Aorta (tissue), 5 donors: ENCODE data around the gene TMEM238L. TPM values are rescaled to one million over a fixed set of nuclear protein-coding genes. Genes with fewer than 3 reads are reported as not detected.

Experiments used
- ATAC-seq: fragments of 200-7000 bp; cut with Tn5 transposase; one replicate; pipeline ENCODE4 v1.9.1; 2022; ENCODE audit warnings: moderate library complexity; ENCODE audit not compliant: low FRiP score
- DNase-seq, 2 donors: peaks; one replicate each; pipeline ENCODE4 v3.0.0-alpha.2; 2020
- H3K27ac ChIP-seq, 2 donors: one replicate each; pipeline ENCODE4 v1.5.1; 2013; ENCODE audit warnings: low read length in 2 of 2, mild to moderate bottlenecking in 2 of 2, moderate library complexity in 2 of 2, control low read depth in 1 of 2, inconsistent platforms in 1 of 2, low read depth in 1 of 2
- H3K27me3 ChIP-seq, 2 donors: one replicate each; pipeline ENCODE4 v1.6.1; 2013; ENCODE audit warnings: control low read depth in 1 of 2, low read length in 1 of 2, mild to moderate bottlenecking in 1 of 2, moderate library complexity in 1 of 2; ENCODE audit not compliant: insufficient read depth in 2 of 2, control insufficient read depth in 1 of 2
- H3K36me3 ChIP-seq, 2 donors: one replicate each; pipeline ENCODE4 v1.6.1; 2013; ENCODE audit warnings: control low read depth in 1 of 2, low read length in 1 of 2, mild to moderate bottlenecking in 1 of 2; ENCODE audit not compliant: insufficient read depth in 2 of 2, control insufficient read depth in 1 of 2
- H3K4me1 ChIP-seq, 2 donors: one replicate each; pipeline ENCODE4 v1.6.1; 2013; ENCODE audit warnings: low read length in 2 of 2, control low read depth in 1 of 2, mild to moderate bottlenecking in 1 of 2, moderate library complexity in 1 of 2; ENCODE audit not compliant: insufficient read depth in 2 of 2, control insufficient read depth in 1 of 2
- H3K4me3 ChIP-seq, 2 donors: one replicate each; pipeline ENCODE4 v1.5.1; 2013; ENCODE audit warnings: low read length in 2 of 2, control low read depth in 1 of 2, mild to moderate bottlenecking in 1 of 2
- H3K9me3 ChIP-seq: one replicate; pipeline ENCODE4 v1.6.1; 2013; ENCODE audit warnings: mild to moderate bottlenecking, low read length; ENCODE audit not compliant: control insufficient read depth
- WGBS, 2 donors: extraction: QIAGEN DNeasy Blood & Tissue Kit; methylation state at CpG; one replicate each; pipeline ENCODE4 v1.1.7; 2013; 5-methylcytosine and 5-hydroxymethylcytosine counted together
- intact Hi-C, 2 donors: fragments of 100-400 bp; cut with DNase I; formaldehyde crosslinking; loops; one replicate each; pipeline versions ENCODE4 v1.14.2 to v1.15.0; 2022
- polyA plus RNA-seq, 2 donors: library from polyadenylated mRNA; stranded (reverse); fragments of 200-250 nt; gene quantifications; one replicate each; pipeline ENCODE4 v1.2.3, GENCODE V29; 2013
- total RNA-seq, 2 donors: library from RNA; stranded (reverse); fragmentation: NEBNext Ultra II Directional; extraction: Animal tissue kit (Norgen Biotek cat#: 25700); gene quantifications; one replicate each; pipeline ENCODE4 v1.2.1, GENCODE V29; 2021
- donor health status: healthy with polysubstance abuse.
- donor health status: Bipolar disorder and iron deficiency.
- donor health status: DM: no; HTN: no; CAD: no.
- donor health status: DM: no; HTN: no; CAD: no.
- donor health status: DM: yes; HTN: yes; CAD: no.

TMEM238L gene
- total and polyA plus RNA-seq, 4 donors: 13.6 TPM; not detected in 3

- H3K36me3 ChIP-seq: no peaks in the 10 kb centered on the region
- H3K4me1 ChIP-seq: no peaks in the 10 kb centered on the region
- no peaks in the 10 kb centered on the region for H3K9me3 ChIP-seq
- intact Hi-C loops: no loop called here
- H3K27ac ChIP-seq: no peak overlapping the region
- 66 to 71% methylated on average over 5 of the region's 5 CpGs for WGBS, 2 donors
- ATAC-seq: no peak
- H3K27me3 ChIP-seq: no peaks in the 10 kb centered on the region
- H3K4me3 ChIP-seq: no peak overlapping the region
- no peak for DNase-seq
These were observed 8.8 kb upstream of the TMEM238L start for GRCh38 chr17:10812674-10813073.

GRCh38 chr17:10809605-10810004, 5.7 kb upstream of the TMEM238L start:
- WGBS, 2 donors: 93 to 96% methylated on average over 4 of the region's 4 CpGs
- intact Hi-C loops: no loop called here
- no peak overlapping the region for H3K27ac ChIP-seq
- no peaks in the 10 kb centered on the region for H3K36me3 ChIP-seq
- H3K27me3 ChIP-seq: no peaks in the 10 kb centered on the region
- no peaks in the 10 kb centered on the region for H3K4me1 ChIP-seq
- H3K4me3 ChIP-seq: no peak overlapping the region
- H3K9me3 ChIP-seq: no peaks in the 10 kb centered on the region
- ATAC-seq (no peak), DNase-seq (no peak)

GRCh38 chr17:10807704-10808128, 3.8 kb upstream of the TMEM238L start:
- H3K4me3 ChIP-seq: no peak overlapping the region
- H3K4me1 ChIP-seq: no peaks in the 10 kb centered on the region
- H3K27me3 ChIP-seq: no peaks in the 10 kb centered on the region
- H3K27ac ChIP-seq: no peak overlapping the region
- no peaks in the 10 kb centered on the region for H3K9me3 ChIP-seq
- DNase-seq (no peak), ATAC-seq (peak; percentile 12)
- intact Hi-C loops: no loop called here
- WGBS, 2 donors: 58 to 68% methylated on average over 7 of the region's 7 CpGs
- H3K36me3 ChIP-seq: no peaks in the 10 kb centered on the region

GRCh38 chr17:10806545-10807262, 2.8 kb upstream of the TMEM238L start:
- Histone ChIP-seq H3K9me3 (no peaks in the 10 kb centered on the region), H3K27ac (no peak overlapping the region), H3K36me3 (no peaks in the 10 kb centered on the region), H3K4me1 (no peaks in the 10 kb centered on the region), H3K27me3 (no peaks in the 10 kb centered on the region), H3K4me3 (no peak overlapping the region)
- no peak for DNase-seq
- no peak for ATAC-seq
- intact Hi-C loops: no loop called here
- WGBS, 2 donors: 77 to 78% methylated on average over 9 of the region's 9 CpGs

GRCh38 chr17:10805911-10806310, 2.0 kb upstream of the TMEM238L start:
- Histone ChIP-seq H3K4me3 (no peak overlapping the region), H3K27me3 (no peaks in the 10 kb centered on the region), H3K9me3 (no peaks in the 10 kb centered on the region), H3K36me3 (no peaks in the 10 kb centered on the region), H3K4me1 (no peaks in the 10 kb centered on the region), H3K27ac (no peak overlapping the region)
- intact Hi-C loops: no loop called here
- ATAC-seq (no peak), DNase-seq (no peak)
- 86 to 87% methylated on average over 6 of the region's 6 CpGs for WGBS, 2 donors

- no peak for DNase-seq
- no peaks in the 10 kb centered on the region for H3K4me1 ChIP-seq
- no peak overlapping the region for H3K4me3 ChIP-seq
- H3K9me3 ChIP-seq: no peaks in the 10 kb centered on the region
- no peaks in the 10 kb centered on the region for H3K27me3 ChIP-seq
- intact Hi-C loops: no loop called here
- 75 to 86% methylated on average over 7 of the region's 7 CpGs for WGBS, 2 donors
- no peak overlapping the region for H3K27ac ChIP-seq
- no peak for ATAC-seq
- no peaks in the 10 kb centered on the region for H3K36me3 ChIP-seq
These were observed 647 bp upstream of the TMEM238L start for GRCh38 chr17:10804546-10804945.

- Histone ChIP-seq H3K4me1 (no peaks in the 10 kb centered on the region), H3K4me3 (no peak overlapping the region), H3K36me3 (no peaks in the 10 kb centered on the region), H3K27ac (no peak overlapping the region), H3K27me3 (no peaks in the 10 kb centered on the region), H3K9me3 (no peaks in the 10 kb centered on the region)
- WGBS, 2 donors: 93 to 96% methylated on average over 7 of the region's 7 CpGs
- intact Hi-C loops: no loop called here
- ATAC-seq (no peak), DNase-seq (no peak)
These were observed 549 bp downstream of the TMEM238L start for GRCh38 chr17:10803350-10803749.

GRCh38 chr17:10802496-10803284, 1.2 kb downstream of the TMEM238L start:
- H3K27ac ChIP-seq: no peak overlapping the region
- H3K9me3 ChIP-seq: no peaks in the 10 kb centered on the region
- H3K4me3 ChIP-seq: no peak overlapping the region
- intact Hi-C loops: no loop called here
- no peaks in the 10 kb centered on the region for H3K27me3 ChIP-seq
- H3K4me1 ChIP-seq: no peaks in the 10 kb centered on the region
- 81 to 82% methylated on average over 14 of the region's 14 CpGs for WGBS, 2 donors
- no peaks in the 10 kb centered on the region for H3K36me3 ChIP-seq
- DNase-seq: no peak
- no peak for ATAC-seq

- H3K27ac ChIP-seq: no peak overlapping the region
- ATAC-seq: no peak
These were observed 4.5 kb downstream of the TMEM238L start for GRCh38 chr17:10799407-10799806.

More at GRCh38 chr17:10799407-10799806, 4.5 kb downstream of the TMEM238L start:
- Histone ChIP-seq H3K27me3 (no peaks in the 10 kb centered on the region), H3K9me3 (no peaks in the 10 kb centered on the region), H3K4me3 (no peak overlapping the region), H3K36me3 (no peaks in the 10 kb centered on the region), H3K4me1 (no peaks in the 10 kb centered on the region)
- intact Hi-C loops: no loop called here
- 62 to 77% methylated on average over 7 of the region's 7 CpGs for WGBS, 2 donors
- DNase-seq: no peak
